Adrenal gland (tissue), 5 donors: ENCODE results near the gene EML1.

Source experiments
- POLR2A ChIP-seq, 2 donors: fragments of 450-650 bp; IDR thresholded peaks; one replicate each; pipeline ENCODE4 v1.6.1; 2017; ENCODE audit warnings: antibody characterized with exemption in 2 of 2, mild to moderate bottlenecking in 2 of 2, moderate library complexity in 1 of 2
- TF ChIP-seq, protein P1 (sequence below), 6 experiments: fragments of 450-650 bp in 4 of 6; fragments of 200-600 bp in 2 of 6; sonication (generic) in 1 of 6; IDR thresholded peaks; 1 replicate in 5 of 6; 2 replicates in 1 of 6; pipeline versions ENCODE4 v1.5.1 to v1.8.0; 2016 to 2021; ENCODE audit warnings: antibody characterized with exemption in 6 of 6, mild to moderate bottlenecking in 2 of 6, moderate library complexity in 1 of 6
- donor health status: DM: no; HTN: no; CAD: no.

DNA sequence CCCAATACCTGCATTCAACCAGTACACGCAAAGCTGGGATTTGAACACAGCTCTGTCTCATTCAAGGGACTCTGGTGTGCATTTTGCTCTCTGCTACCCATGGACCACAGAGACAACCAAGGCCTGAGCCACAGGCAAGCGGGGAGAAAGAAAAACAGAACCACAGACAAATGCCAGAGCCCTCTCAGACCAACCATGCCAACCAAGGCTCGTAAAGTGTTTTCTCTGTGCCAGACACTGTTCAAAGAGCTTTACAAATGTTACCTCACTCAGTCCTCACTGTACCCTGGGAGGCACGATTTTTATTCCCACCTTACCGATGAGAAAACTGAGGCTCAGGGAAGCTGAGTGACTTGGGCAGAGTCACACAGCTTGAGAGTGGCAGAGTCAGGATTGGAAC is 32.4 kb upstream of the EML1 start:
- TF ChIP-seq, protein P1, sequence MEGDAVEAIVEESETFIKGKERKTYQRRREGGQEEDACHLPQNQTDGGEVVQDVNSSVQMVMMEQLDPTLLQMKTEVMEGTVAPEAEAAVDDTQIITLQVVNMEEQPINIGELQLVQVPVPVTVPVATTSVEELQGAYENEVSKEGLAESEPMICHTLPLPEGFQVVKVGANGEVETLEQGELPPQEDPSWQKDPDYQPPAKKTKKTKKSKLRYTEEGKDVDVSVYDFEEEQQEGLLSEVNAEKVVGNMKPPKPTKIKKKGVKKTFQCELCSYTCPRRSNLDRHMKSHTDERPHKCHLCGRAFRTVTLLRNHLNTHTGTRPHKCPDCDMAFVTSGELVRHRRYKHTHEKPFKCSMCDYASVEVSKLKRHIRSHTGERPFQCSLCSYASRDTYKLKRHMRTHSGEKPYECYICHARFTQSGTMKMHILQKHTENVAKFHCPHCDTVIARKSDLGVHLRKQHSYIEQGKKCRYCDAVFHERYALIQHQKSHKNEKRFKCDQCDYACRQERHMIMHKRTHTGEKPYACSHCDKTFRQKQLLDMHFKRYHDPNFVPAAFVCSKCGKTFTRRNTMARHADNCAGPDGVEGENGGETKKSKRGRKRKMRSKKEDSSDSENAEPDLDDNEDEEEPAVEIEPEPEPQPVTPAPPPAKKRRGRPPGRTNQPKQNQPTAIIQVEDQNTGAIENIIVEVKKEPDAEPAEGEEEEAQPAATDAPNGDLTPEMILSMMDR (IDR thresholded peaks at IDR 0.05), result no peak
- no peak for TF ChIP-seq POLR2A (IDR thresholded peaks at IDR 0.05)
